Stimulated activated CD4-positive, alpha-beta T cell treated with anti-CD3 and anti-CD28 coated beads, Interleukin-12 subunit alpha, Interleukin-12 subunit beta, amount 100 ng/mL, for 4 hours (primary cell): ENCODE measurements around the gene UCN.
"Not testable (repeated sequence)": the region's sequence is repeated elsewhere in the genome, so short reads cannot be mapped to it uniquely, and the experiment has no call there.

Source experiments
- DNase-seq: peaks from one replicate; pipeline ENCODE4 v3.0.0-alpha.2; 2020

The UCN gene

GRCh38 chr2:27313882-27314645, 5.8 kb upstream of the UCN start:
- no peak for DNase-seq

GRCh38 chr2:27312152-27312551, 3.9 kb upstream of the UCN start:
- DNase-seq, result no peak

GRCh38 chr2:27309651-27310050, 1.4 kb upstream of the UCN start:
- no peak for DNase-seq

- no peak for DNase-seq
Measured at GRCh38 chr2:27307545-27308358, 493 bp downstream of the UCN start.

GRCh38 chr2:27307287-27307544, 1.0 kb downstream of the UCN start:
- no peak for DNase-seq

- DNase-seq, result peak; percentile 37
Measured at GRCh38 chr2:27306573-27307286, 1.5 kb downstream of the UCN start.

- no peak for DNase-seq
Measured at GRCh38 chr2:27306136-27306535, 2.1 kb downstream of the UCN start.

GRCh38 chr2:27305516-27305915, 2.7 kb downstream of the UCN start:
- DNase-seq, result no peak

GRCh38 chr2:27304488-27305240, 3.6 kb downstream of the UCN start:
- no peak for DNase-seq

- no peak for DNase-seq
Measured at GRCh38 chr2:27303093-27304025, 4.9 kb downstream of the UCN start.

- DNase-seq, result not testable (repeated sequence)
Measured at GRCh38 chr2:27300606-27301005, 7.6 kb downstream of the UCN start.

GRCh38 chr2:27298391-27299080, 9.7 kb downstream of the UCN start:
- DNase-seq, result no peak

- DNase-seq, result no peak
Measured at GRCh38 chr2:27297195-27297594, 11.1 kb downstream of the UCN start.

GRCh38 chr2:27296481-27296880, 11.8 kb downstream of the UCN start:
- no peak for DNase-seq

GRCh38 chr2:27294928-27295327, 13.3 kb downstream of the UCN start:
- DNase-seq, result no peak

- no peak for DNase-seq
Measured at GRCh38 chr2:27291865-27292264, 16.4 kb downstream of the UCN start.

GRCh38 chr2:27290549-27290948, 17.7 kb downstream of the UCN start:
- DNase-seq, result no peak

GRCh38 chr2:27288610-27289009, 19.6 kb downstream of the UCN start:
- DNase-seq, result no peak

GRCh38 chr2:27285481-27285880, 22.8 kb downstream of the UCN start:
- DNase-seq, result no peak

- DNase-seq, result no peak
Measured at GRCh38 chr2:27284996-27285395, 23.2 kb downstream of the UCN start.

GRCh38 chr2:27282892-27283291, 25.4 kb downstream of the UCN start:
- no peak for DNase-seq
